Measurements from ENCODE around the gene GNAT3. TPM values are rescaled to one million over a fixed set of nuclear protein-coding genes. Genes with fewer than 3 reads are reported as not detected.

Gene GNAT3
- total and polyA plus RNA-seq, 2 of the 8 experiments (the other 6 are each of a cell fraction or from before 2014, with no cell fraction given), result not detected

DNA sequence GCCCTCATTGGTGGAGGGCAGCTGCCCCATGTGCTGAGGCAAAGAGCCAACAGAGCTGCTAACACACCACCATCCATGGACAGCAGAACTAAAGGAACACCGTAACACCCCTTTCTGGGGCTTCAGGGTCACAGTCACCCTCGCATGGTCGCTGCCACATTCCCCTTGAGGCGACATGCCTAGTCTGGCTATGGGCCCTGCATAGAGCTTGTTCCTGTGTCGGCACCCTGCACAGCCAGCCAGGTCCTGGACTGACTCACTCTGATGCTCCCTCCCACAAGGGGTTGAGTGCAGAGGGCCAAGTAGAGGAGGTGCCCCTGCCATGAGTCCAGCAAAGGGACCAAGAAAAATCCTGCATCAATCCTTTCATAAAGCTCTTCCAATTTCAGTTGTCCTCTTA, 77.8 kb downstream of the GNAT3 start:
- no peak overlapping the region for H3K4ac ChIP-seq (replicated peaks; ENCODE audit: insufficient read length, low read depth, low read length)
- 91% methylated on average over 5 of the region's 5 CpGs; no CpG with 5 or more reads in 1 of the 2 experiments for WGBS, 2 experiments (ENCODE audit: extremely low coverage in 1 of 2, insufficient coverage in 1 of 2, insufficient read length in 1 of 2, insufficient replicate concordance in 2 of 2, low coverage in 1 of 2, low lambda C conversion rate in 2 of 2, missing lambda C conversion rate in 1 of 2)
- no peaks in the 10 kb centered on the region for H3K79me2 ChIP-seq (ENCODE audit: control insufficient read depth in 1 of 2, insufficient read depth in 2 of 2, low read length in 2 of 2)
- H3K23me2 ChIP-seq (ENCODE audit: low read depth, low read length), result no peaks in the 10 kb centered on the region
- ChIA-PET POLR2A (ENCODE audit: partially characterized antibody) (no interaction called here), CTCF (ENCODE audit: partially characterized antibody) (interaction anchor here (1.0 to 1.4 kb wide), 5 partner anchors 11 to 337 kb away, joined by 3 to 10 read pairs (median 3); no protein-coding TSS in a partner anchor)
- H2BK15ac ChIP-seq (ENCODE audit: low read length), result no peak overlapping the region
- H3K4me1 ChIP-seq (replicated peaks in 1 of 4; ENCODE audit: control insufficient read depth in 3 of 4, insufficient read depth in 4 of 4, low read length in 3 of 4), result 0 out of 7 replicates have a peak, but pooled peaks cover 0 to 3% (median 0%) of the 10 kb centered on the region in 4 experiments
- H2BK20ac ChIP-seq (ENCODE audit: low read length), result no peak overlapping the region
- H3K9me3 ChIP-seq (ENCODE audit: insufficient read depth in 2 of 2, low read depth in 1 of 2, low read length in 1 of 2), result no peaks in the 10 kb centered on the region
- H2BK12ac ChIP-seq (ENCODE audit: low read depth, low read length), result no peak overlapping the region
- no peak overlapping the region for H3K14ac ChIP-seq (ENCODE audit: insufficient read length)
- no peak overlapping the region for H3K27ac ChIP-seq (ENCODE audit: low read depth, low read length)
- H4K5ac ChIP-seq (ENCODE audit: insufficient read length, low read depth, low read length), result no peak overlapping the region
- DNase-seq (ENCODE audit: low read depth in 1 of 2, low spot score in 2 of 2), result no peak
- no peak overlapping the region for H3K4me2 ChIP-seq (ENCODE audit: insufficient read depth in 1 of 2, low read depth in 2 of 2, low read length in 2 of 2)
- no peaks in the 10 kb centered on the region; a peak in 1 of 8 replicates for H3K36me3 ChIP-seq (ENCODE audit: control insufficient read depth in 2 of 4, insufficient read depth in 4 of 4, low read length in 3 of 4)
- no peak overlapping the region for H4K8ac ChIP-seq (ENCODE audit: extremely low read depth, insufficient read depth, low read length)
- no peak overlapping the region for H3K9ac ChIP-seq (replicated peaks in 1 of 4; ENCODE audit: extremely low read depth in 1 of 4, low read depth in 3 of 4, low read length in 3 of 4)
- H4K20me1 ChIP-seq (replicated peaks in 1 of 2; ENCODE audit: control insufficient read depth in 1 of 2, insufficient read depth in 2 of 2, low read length in 2 of 2), result no peaks in the 10 kb centered on the region
- no peak overlapping the region for H2BK5ac ChIP-seq (ENCODE audit: low read depth, low read length)
- H4K91ac ChIP-seq (replicated peaks; ENCODE audit: insufficient read length, low read length), result no peak overlapping the region
- no peak for FAIRE-seq
- H2AK5ac ChIP-seq (ENCODE audit: low read depth, low read length), result no peak overlapping the region
- no peak overlapping the region for H2AFZ ChIP-seq (ENCODE audit: low read length)
- H3K56ac ChIP-seq (replicated peaks; ENCODE audit: insufficient read length, low read depth, low read length), result no peak overlapping the region
- no peak overlapping the region for H2BK120ac ChIP-seq (replicated peaks; ENCODE audit: low read depth, low read length)
- H3K4me3 ChIP-seq (ENCODE audit: extremely low read depth in 1 of 4, insufficient read depth in 2 of 4, low read depth in 3 of 4, low read length in 4 of 4), result no peak overlapping the region
- no peaks in the 10 kb centered on the region for H3K79me1 ChIP-seq (ENCODE audit: low read depth, low read length)
- H3K27me3 ChIP-seq (replicated peaks in 1 of 4; ENCODE audit: control insufficient read depth in 3 of 4, extremely low read depth in 1 of 4, insufficient read depth in 3 of 4, low read length in 3 of 4), result no peaks in the 10 kb centered on the region
- H3K23ac ChIP-seq (ENCODE audit: insufficient read length), result no peak overlapping the region
- no peak overlapping the region for H3K18ac ChIP-seq (ENCODE audit: extremely low read depth, low read length)
- TF ChIP-seq POLR2AphosphoS5 (IDR thresholded peaks at IDR 0.05; ENCODE audit: low read depth, low read length) (no peak), SAP30 (IDR thresholded peaks at IDR 0.05; ENCODE audit: insufficient read depth, insufficient replicate concordance, low read length) (no peak), BACH1 (IDR thresholded peaks at IDR 0.05; ENCODE audit: low read length) (no peak), TCF12 (IDR thresholded peaks at IDR 0.05; ENCODE audit: low read depth, low read length) (no peak), CTBP2 (IDR thresholded peaks at IDR 0.05; ENCODE audit: borderline replicate concordance, insufficient read depth, insufficient read length, low read length) (no peak), TBP (IDR thresholded peaks at IDR 0.05; ENCODE audit: low read depth, low read length) (no peak), RXRA (IDR thresholded peaks at IDR 0.05; ENCODE audit: insufficient read depth, low read depth, low read length) (no peak), CEBPB (IDR thresholded peaks at IDR 0.05; ENCODE audit: low read depth, low read length) (no peak), YY1 (IDR thresholded peaks at IDR 0.05; ENCODE audit: low read depth, low read length) (no peak), GABPA (IDR thresholded peaks at IDR 0.05; ENCODE audit: borderline replicate concordance, insufficient read depth, low read length) (no peak), RAD21 (IDR thresholded peaks at IDR 0.05 in 1 of 2, conservative IDR thresholded peaks at IDR 0.05 in 1 of 2; ENCODE audit: low read depth in 2 of 2, low read length in 2 of 2) (no peak), KDM1A (IDR thresholded peaks at IDR 0.05; ENCODE audit: borderline replicate concordance, low read length) (no peak)
- TF ChIP-seq, protein P1, sequence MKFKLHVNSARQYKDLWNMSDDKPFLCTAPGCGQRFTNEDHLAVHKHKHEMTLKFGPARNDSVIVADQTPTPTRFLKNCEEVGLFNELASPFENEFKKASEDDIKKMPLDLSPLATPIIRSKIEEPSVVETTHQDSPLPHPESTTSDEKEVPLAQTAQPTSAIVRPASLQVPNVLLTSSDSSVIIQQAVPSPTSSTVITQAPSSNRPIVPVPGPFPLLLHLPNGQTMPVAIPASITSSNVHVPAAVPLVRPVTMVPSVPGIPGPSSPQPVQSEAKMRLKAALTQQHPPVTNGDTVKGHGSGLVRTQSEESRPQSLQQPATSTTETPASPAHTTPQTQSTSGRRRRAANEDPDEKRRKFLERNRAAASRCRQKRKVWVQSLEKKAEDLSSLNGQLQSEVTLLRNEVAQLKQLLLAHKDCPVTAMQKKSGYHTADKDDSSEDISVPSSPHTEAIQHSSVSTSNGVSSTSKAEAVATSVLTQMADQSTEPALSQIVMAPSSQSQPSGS (IDR thresholded peaks at IDR 0.05; ENCODE audit: low read length), result no peak

All from H1 (cell line).